HK-2 (cell line): ENCODE data around the gene PSG4.
"Not testable (repeated sequence)": the region's sequence is repeated elsewhere in the genome, so short reads cannot be mapped to it uniquely, and the experiment has no call there.

Experiments used
- DNase-seq: peaks from one replicate; pipeline ENCODE4 v3.0.0-alpha.2; 2018; ENCODE audit not compliant: unreplicated experiment

The PSG4 gene

GRCh38 chr19:43198686-43199419 lies 6.6 kb downstream of the PSG4 start:
- DNase-seq, result not testable (repeated sequence)

DNA sequence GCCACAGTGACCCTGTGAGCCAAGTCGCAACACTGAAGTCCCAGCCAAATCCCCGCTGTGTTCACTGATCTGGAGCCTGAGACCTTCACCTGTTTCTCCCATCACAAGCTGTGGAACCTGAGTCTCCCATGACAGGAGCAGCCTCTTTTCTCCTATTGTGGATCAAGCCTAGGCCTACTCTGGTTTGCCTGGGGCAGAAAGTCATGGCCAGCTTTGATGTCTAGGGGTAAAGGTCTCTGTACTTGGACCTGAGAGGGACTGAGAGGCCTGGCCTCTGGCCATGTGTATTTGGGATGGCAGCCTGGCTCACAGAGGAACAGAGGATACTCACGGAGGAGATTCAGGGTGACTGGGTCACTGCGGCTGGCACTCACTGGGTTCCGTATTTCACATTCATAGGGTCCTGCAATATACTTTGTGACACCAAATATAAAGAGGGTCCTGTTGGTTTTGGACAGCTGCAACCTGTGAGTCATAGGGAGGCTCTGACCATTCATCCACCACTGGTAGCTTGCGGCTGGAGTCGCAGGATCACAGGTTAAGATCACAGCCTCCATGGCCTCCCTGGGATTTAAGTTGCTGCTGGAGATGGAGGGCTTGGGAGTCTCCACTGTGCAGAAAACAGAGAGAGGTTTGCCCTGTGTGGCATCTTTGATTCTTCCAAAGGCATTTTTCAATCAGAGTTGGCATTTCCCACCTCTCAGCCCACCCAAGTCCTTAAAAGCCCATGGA lies 7.6 kb downstream of the PSG4 start:
- not testable (repeated sequence) for DNase-seq

- not testable (repeated sequence) for DNase-seq
These were observed 11.0 kb downstream of the PSG4 start for GRCh38 chr19:43194397-43194796.

DNA sequence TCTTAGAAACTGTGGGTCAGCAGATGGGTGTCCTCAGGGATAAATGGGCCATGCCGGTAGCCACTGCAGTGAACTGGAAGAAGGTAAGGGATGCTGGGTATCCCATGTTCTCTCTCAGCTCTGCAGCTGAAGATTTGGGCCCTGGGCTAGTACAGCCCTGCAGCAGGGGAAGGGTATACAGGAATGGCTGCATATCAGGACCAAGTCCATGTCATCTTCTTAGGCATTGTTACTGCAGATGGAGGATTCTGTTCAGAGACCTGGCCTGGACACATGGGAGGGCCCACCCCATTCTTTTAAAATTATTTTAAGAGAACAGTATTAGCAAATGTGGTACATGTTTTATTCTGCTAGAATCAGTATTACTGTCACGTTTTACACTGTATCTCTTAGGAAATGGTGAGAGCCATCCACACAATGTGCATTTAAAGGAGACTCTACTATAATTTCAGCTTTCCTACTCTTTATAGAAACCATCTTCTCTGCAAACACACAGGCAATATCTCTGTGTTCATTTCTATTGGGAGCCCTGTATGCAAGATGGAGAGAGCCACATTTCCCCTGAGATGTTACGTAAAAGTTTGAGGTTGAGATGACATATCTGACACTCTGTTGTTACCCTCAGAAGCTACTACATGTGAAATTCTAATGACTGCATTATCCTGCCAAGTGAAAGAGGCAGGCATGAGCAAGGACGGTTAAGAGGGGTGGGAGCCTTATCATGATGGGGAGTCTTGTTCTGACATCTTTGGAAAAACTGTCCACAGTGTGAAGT lies 12.9 kb downstream of the PSG4 start:
- DNase-seq, result not testable (repeated sequence)

GRCh38 chr19:43188092-43188491 lies 17.3 kb downstream of the PSG4 start:
- DNase-seq, result not testable (repeated sequence)

DNA sequence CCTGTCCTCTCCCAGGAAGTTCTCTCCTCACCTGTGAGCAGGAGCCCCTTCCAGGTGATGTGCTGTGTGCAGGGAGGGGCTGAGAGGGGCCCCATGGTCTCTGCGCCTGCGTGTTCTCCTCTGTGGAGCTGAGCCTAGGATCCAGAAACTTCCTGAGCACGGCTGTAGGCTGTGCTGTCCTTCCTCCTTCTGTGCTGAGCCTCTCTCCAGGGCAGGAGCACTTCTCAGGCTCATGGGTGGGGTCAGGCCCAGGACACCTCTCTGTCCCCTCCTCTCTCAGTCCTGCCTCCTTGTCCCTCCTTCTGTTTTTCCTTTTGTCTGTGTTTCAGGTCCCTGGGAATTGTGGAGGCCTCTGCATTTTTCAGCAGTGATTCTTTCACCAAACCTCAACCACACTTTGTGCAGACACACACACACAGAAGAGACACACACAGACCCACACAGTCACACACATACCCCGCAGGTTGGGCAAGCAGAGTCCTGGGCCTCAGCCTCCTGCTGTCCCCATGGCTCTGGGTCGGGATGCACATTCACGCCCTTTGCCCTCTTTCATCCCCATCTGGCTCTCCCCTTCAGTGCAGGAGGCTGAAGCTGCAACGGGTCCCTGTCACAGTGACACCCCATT lies 19.0 kb downstream of the PSG4 start, which contains the start of gene PSG5:
Gene PSG5 (minus strand): TSS at position 226 of the 625 bp plus-strand sequence. CDS start 131 bp downstream, at position 95.
- not testable (repeated sequence) for DNase-seq

DNA sequence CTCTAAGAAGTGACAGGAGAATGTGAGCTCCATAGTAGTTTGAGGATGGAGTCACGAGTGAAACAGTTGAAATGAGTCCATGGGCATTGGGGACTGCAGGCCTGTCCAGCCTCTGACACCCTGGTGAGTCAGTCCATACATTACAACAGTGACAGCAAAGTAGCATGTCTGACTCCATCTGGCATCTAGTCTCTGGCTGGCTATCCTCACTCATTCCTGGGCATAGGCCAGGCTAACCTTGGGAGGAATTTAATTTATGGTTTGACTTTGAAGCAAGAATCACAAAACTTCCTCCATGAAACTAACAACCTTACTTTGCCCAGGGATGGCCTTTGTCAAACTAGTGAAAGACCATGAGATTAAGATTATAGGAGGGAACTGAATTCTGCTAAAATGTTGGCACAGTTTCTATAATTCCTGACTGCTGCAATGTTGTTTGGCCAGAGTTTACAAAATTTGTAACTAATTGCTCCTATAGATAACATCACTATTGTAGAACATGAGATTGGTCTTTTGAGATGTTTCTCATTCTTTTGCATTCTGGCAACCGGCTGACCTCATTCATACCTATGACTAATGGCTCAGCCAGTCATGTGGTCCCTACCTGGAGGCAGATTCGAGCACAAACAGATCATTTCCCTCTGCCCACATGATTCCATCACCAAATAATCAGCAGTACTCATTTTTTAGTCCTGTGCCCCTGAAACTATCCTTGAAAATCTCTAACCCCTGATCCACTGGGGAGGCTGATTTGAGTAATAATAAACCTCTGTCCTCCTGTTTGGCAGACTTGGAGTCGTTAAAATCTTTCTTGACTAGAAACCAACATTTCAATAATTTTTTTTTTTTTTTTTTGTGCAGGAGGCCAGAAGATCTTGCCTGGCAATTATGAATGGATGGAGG lies 23.3 kb downstream of the PSG4 start:
- peak; percentile 58 for DNase-seq

GRCh38 chr19:43179569-43180147 lies 25.8 kb downstream of the PSG4 start:
- DNase-seq, result not testable (repeated sequence)

- not testable (repeated sequence) for DNase-seq
These were observed 26.9 kb downstream of the PSG4 start for GRCh38 chr19:43178577-43178976.

DNA sequence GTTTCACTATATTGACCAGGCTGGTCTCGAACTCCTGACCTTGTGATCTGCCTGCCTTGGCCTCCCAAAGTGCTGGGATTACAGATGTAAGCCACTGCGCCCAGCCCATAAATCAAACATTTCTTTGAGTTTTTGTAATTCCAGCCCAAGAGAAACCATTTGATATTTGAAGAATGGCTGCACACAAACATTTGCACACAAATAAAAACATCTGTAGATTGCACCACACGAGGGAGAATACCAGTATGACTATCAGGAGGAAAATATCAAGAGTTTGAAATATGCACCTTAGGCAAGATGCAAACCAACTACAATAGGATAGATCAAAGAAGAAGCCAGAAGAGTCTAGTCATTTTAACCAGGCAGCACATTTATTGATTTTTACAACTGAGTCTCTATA lies 39.5 kb downstream of the PSG4 start:
- DNase-seq, result not testable (repeated sequence)

GRCh38 chr19:43163135-43163534 lies 42.3 kb downstream of the PSG4 start:
- DNase-seq, result not testable (repeated sequence)

DNA sequence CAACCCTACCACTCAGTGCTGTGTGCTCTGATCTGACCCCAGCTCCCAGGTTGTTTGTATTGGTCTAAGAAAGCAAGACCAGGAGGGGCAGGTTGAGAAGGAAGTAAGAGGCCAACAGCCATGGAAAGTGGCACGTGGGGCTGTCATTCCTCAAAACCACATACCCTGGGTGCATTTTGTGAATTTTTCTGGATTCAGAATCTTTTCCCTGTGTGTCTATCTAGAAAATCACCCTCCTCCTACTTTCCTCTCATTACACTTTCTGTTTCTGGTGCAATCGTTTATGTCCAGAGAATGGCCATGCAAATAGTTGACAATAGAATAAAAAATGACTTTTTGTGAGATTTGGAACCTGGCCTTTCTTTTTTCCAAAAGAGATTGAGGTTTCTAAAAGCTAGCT lies 43.2 kb downstream of the PSG4 start:
- not testable (repeated sequence) for DNase-seq

DNA sequence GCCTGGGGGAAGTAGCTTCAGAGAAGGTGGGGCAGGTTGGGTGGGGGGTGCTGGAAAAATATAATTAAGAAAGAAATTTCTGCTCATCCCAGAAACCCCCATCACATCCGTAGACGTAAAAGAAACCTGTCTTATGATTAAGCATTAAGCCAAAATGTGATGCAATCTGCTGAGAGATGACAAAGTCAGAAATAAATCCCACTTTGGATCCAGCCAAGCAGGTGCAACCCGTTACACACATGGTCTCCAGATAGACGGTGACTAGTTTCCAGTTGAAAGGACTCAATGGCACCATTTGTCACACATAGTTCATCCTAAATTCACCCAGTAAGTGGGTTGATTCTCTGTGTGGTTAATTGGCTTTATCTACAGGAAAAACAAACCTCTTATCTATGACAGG lies 53.2 kb downstream of the PSG4 start:
- DNase-seq, result no peak

DNA sequence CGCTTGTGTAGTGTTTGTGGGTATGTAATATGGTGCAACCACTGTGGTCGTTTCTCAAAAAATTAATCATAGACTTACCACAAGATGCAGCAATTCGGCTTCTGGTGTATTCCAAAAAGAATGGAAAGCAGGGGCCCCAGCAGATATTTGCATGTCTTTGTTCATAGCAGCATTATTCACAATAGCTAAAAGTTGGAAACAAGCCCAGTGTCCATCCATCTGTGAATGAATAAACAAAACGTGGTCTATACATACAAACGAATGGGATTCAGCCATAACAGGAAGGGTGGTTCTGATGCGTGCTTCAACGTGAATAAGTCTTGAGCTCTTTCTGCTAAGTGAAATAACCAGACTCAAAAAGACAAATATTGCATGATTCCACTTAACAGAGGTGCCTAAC lies 55.6 kb downstream of the PSG4 start:
- DNase-seq, result not testable (repeated sequence)

DNA sequence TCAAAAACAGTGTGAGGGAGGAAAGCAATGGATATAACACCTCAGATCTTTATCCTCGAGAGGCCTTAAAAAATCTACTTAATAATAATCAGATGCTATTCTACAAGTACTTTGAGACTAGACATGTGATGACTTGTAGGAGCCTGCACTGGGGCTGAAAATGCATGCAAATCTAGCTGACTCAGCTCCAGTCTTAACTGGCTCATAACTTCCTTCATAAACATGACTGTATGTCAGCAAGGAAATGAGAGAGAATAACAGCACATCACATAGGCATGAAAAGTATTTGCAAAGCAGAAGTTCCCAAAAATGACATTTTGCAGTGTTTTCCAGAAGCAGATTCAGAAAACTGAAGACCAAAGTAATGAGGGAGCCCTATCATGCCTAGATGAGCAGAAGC lies 57.2 kb downstream of the PSG4 start:
- DNase-seq, result no peak
